Liver (tissue), 9 donors: Measurements from ENCODE around the gene UPK1A. TPM values are rescaled to one million over a fixed set of nuclear protein-coding genes. Genes with fewer than 3 reads are reported as not detected.

Experiments
- DNase-seq: peaks from one replicate; pipeline ENCODE4 v3.0.0-alpha.2; 2017; ENCODE audit warnings: low spot score
- H3K27ac ChIP-seq, 2 donors: one replicate each; pipeline ENCODE4 v1.7.0; 2013; ENCODE audit warnings: inconsistent platforms in 2 of 2, low read length in 2 of 2, control low read depth in 1 of 2, low read depth in 1 of 2, mild to moderate bottlenecking in 1 of 2
- H3K27me3 ChIP-seq, 4 donors: one replicate each; pipeline versions ENCODE4 v1.6.1 to v1.7.0; 2013; ENCODE audit warnings: low read length in 3 of 4, inconsistent platforms in 1 of 4, mild to moderate bottlenecking in 1 of 4, moderate library complexity in 1 of 4; ENCODE audit not compliant: control insufficient read depth in 4 of 4, insufficient read depth in 4 of 4
- H3K36me3 ChIP-seq, 4 donors: one replicate each; pipeline versions ENCODE4 v1.6.1 to v1.7.0; 2013; ENCODE audit warnings: low read length in 3 of 4, mild to moderate bottlenecking in 3 of 4, low read depth in 1 of 4, moderate library complexity in 1 of 4; ENCODE audit not compliant: control insufficient read depth in 4 of 4, insufficient read depth in 3 of 4
- H3K4me1 ChIP-seq, 4 donors: one replicate each; pipeline versions ENCODE4 v1.6.1 to v1.7.0; 2013; ENCODE audit warnings: low read length in 3 of 4, mild to moderate bottlenecking in 3 of 4, moderate library complexity in 1 of 4; ENCODE audit not compliant: control insufficient read depth in 4 of 4, insufficient read depth in 4 of 4
- H3K4me3 ChIP-seq, 3 donors: one replicate each; pipeline versions ENCODE4 v1.6.1 to v1.7.0; 2013; ENCODE audit warnings: low read length in 3 of 3, control low read depth in 1 of 3, low read depth in 1 of 3, mild to moderate bottlenecking in 1 of 3
- H3K9ac ChIP-seq, 2 donors: one replicate each; pipeline ENCODE4 v1.7.0; 2013; ENCODE audit warnings: low read length in 2 of 2, mild to moderate bottlenecking in 2 of 2, moderate library complexity in 2 of 2, control low read depth in 1 of 2, low read depth in 1 of 2
- H3K9me3 ChIP-seq, 4 donors: one replicate each; pipeline versions ENCODE4 v1.6.1 to v1.7.0; 2013; ENCODE audit warnings: low read length in 3 of 4; ENCODE audit not compliant: control insufficient read depth in 4 of 4
- ATF3 ChIP-seq: IDR thresholded peaks from 2 replicates; pipeline ENCODE4 v1.6.1; 2016; ENCODE audit warnings: antibody characterized with exemption
- CTCF ChIP-seq: fragments of 150-350 bp; IDR thresholded peaks from 2 replicates; pipeline ENCODE4 v1.5.1; 2017; ENCODE audit warnings: improper control_type of control experiment, low read depth, low read length; ENCODE audit not compliant: missing input control
- EGR1 ChIP-seq, 2 donors: IDR thresholded peaks; 2 replicates each; pipeline ENCODE4 v1.6.1; 2016 to 2018; ENCODE audit warnings: antibody characterized with exemption in 2 of 2, low read depth in 2 of 2
- FOXA1 ChIP-seq: IDR thresholded peaks from 2 replicates; pipeline ENCODE4 v1.6.1; 2016; ENCODE audit warnings: antibody characterized with exemption
- FOXA2 ChIP-seq: IDR thresholded peaks from 2 replicates; pipeline ENCODE4 v1.6.1; 2016; ENCODE audit warnings: antibody characterized with exemption
- GABPA ChIP-seq, 2 donors: IDR thresholded peaks in 1 of 2; conservative IDR thresholded peaks in 1 of 2; 2 replicates each; pipeline ENCODE4 v1.6.1; 2016; ENCODE audit warnings: antibody characterized with exemption in 2 of 2, mild to moderate bottlenecking in 1 of 2, moderate library complexity in 1 of 2
- HNF4A ChIP-seq, 2 donors: conservative IDR thresholded peaks; 2 replicates each; pipeline ENCODE4 v1.6.1; 2016; ENCODE audit warnings: antibody characterized with exemption in 2 of 2, mild to moderate bottlenecking in 2 of 2
- HNF4G ChIP-seq: IDR thresholded peaks from 2 replicates; pipeline ENCODE4 v1.6.1; 2016; ENCODE audit warnings: antibody characterized with exemption
- JUND ChIP-seq, 2 donors: IDR thresholded peaks; 2 replicates each; pipeline ENCODE4 v1.6.1; 2016; ENCODE audit warnings: antibody characterized with exemption in 2 of 2
- MAX ChIP-seq: IDR thresholded peaks from 2 replicates; pipeline ENCODE4 v1.6.1; 2016; ENCODE audit warnings: antibody characterized with exemption
- NR2F2 ChIP-seq: IDR thresholded peaks from 2 replicates; pipeline ENCODE4 v1.6.1; 2016; ENCODE audit warnings: antibody characterized with exemption
- RAD21 ChIP-seq, 2 donors: IDR thresholded peaks; 2 replicates each; pipeline ENCODE4 v1.6.1; 2016; ENCODE audit warnings: antibody characterized with exemption in 2 of 2, mild to moderate bottlenecking in 2 of 2
- REST ChIP-seq: IDR thresholded peaks from 2 replicates; pipeline ENCODE4 v1.6.1; 2016; ENCODE audit warnings: antibody characterized with exemption, mild to moderate bottlenecking
- RXRA ChIP-seq, 2 donors: IDR thresholded peaks; 2 replicates each; pipeline ENCODE4 v1.6.1; 2017 to 2018; ENCODE audit warnings: antibody characterized with exemption in 2 of 2, mild to moderate bottlenecking in 1 of 2
- SP1 ChIP-seq: IDR thresholded peaks from 2 replicates; pipeline ENCODE4 v1.6.1; 2018; ENCODE audit warnings: antibody characterized with exemption, mild to moderate bottlenecking
- TAF1 ChIP-seq: conservative IDR thresholded peaks from 2 replicates; pipeline ENCODE4 v1.6.1; 2016; ENCODE audit warnings: antibody characterized with exemption, mild to moderate bottlenecking
- YY1 ChIP-seq: IDR thresholded peaks from 2 replicates; pipeline ENCODE4 v1.6.1; 2016; ENCODE audit warnings: antibody characterized with exemption, mild to moderate bottlenecking
- ZBTB33 ChIP-seq: IDR thresholded peaks from 2 replicates; pipeline ENCODE4 v1.6.1; 2016; ENCODE audit warnings: antibody characterized with exemption
- WGBS: extraction: QIAGEN DNeasy Blood & Tissue Kit; methylation state at CpG from one replicate; pipeline ENCODE4 v1.1.7; 2013; 5-methylcytosine and 5-hydroxymethylcytosine counted together
- polyA plus RNA-seq, 2 donors: library from polyadenylated mRNA; stranded (reverse) in 1 of 2; unstranded in 1 of 2; fragments of 200-250 nt in 1 of 2; fragments of >200 nt in 1 of 2; fragmentation: Nextera tagmentation in 1 of 2; extraction: Ambion mirVana in 1 of 2; gene quantifications; one replicate each; pipeline versions ENCODE4 v1.2.1 to v1.2.3, GENCODE V29; 2013 to 2015
- total RNA-seq, 2 donors: library from RNA; depleted of rRNA; stranded (reverse); fragments of >200 nt; gene quantifications; one replicate each; pipeline ENCODE4 v1.2.3, GENCODE V29; 2014
- donor health status: healthy.
- donor health status: healthy.
- donor health status: healthy.
- donor health status: healthy.
- donor health status: healthy.

UPK1A gene
- total and polyA plus RNA-seq, 4 donors, result 0.10 to 0.56 TPM; not detected in 2

- Histone ChIP-seq H3K9me3 (no peaks in the 10 kb centered on the region), H3K4me3 (no peak overlapping the region), H3K36me3 (peaks cover 21 to 64% (median 31%) of the 10 kb centered on the region in 4 donors), H3K4me1 (peaks cover under 1 to 4% (median 3%) of the 10 kb centered on the region in 4 donors), H3K27me3 (no peaks in the 10 kb centered on the region), H3K27ac (no peak overlapping the region), H3K9ac (no peak overlapping the region)
- WGBS, result 93% methylated on average over 4 of the region's 4 CpGs
- TF ChIP-seq NR2F2, result no peak
- DNase-seq, result no peak
Observed at GRCh38 chr19:35655600-35655999, 10.7 kb upstream of the UPK1A start.

GRCh38 chr19:35656700-35657099, 9.6 kb upstream of the UPK1A start:
- DNase-seq, result no peak
- no peak overlapping the region for H3K27ac ChIP-seq
- no peak for TF ChIP-seq SP1
- no peak for TF ChIP-seq JUND (IDR thresholded peaks at IDR 0.05)
- no peak for TF ChIP-seq YY1
- TF ChIP-seq FOXA1, result no peak
- TF ChIP-seq FOXA2, result no peak
- TF ChIP-seq RAD21 (IDR thresholded peaks at IDR 0.05), result no peak
- no peak for TF ChIP-seq CTCF
- TF ChIP-seq MAX, result no peak
- TF ChIP-seq HNF4A (conservative IDR thresholded peaks at IDR 0.05), result no peak
- TF ChIP-seq RXRA (IDR thresholded peaks at IDR 0.05), result no peak
- no peak for TF ChIP-seq TAF1
- TF ChIP-seq REST, result no peak
- no peak for TF ChIP-seq ZBTB33
- no peak for TF ChIP-seq GABPA (IDR thresholded peaks at IDR 0.05 in 1 of 2, conservative IDR thresholded peaks at IDR 0.05 in 1 of 2)
- TF ChIP-seq EGR1 (IDR thresholded peaks at IDR 0.05; ENCODE audit: low read depth in 2 of 2), result no peak
- TF ChIP-seq NR2F2, result no peak
- TF ChIP-seq HNF4G, result no peak
- no peak for TF ChIP-seq ATF3
- peaks cover 18 to 55% (median 30%) of the 10 kb centered on the region in 4 donors for H3K36me3 ChIP-seq
- no peak overlapping the region for H3K9ac ChIP-seq
- peaks cover 6 to 12% (median 9%) of the 10 kb centered on the region in 4 donors for H3K4me1 ChIP-seq
- H3K9me3 ChIP-seq, result no peaks in the 10 kb centered on the region
- H3K4me3 ChIP-seq, result no peak overlapping the region
- 89% methylated on average over 6 of the region's 6 CpGs for WGBS
- H3K27me3 ChIP-seq, result no peaks in the 10 kb centered on the region
